ENCODE measurements around the gene MALAT1. TPM values are rescaled to one million over a fixed set of nuclear protein-coding genes. Genes with fewer than 3 reads are reported as not detected.

MALAT1 gene
- total and polyA plus RNA-seq, 2 of the 13 experiments (the other 11 are each of a cell fraction or from before 2014, with no cell fraction given), result 143 to 1,237 TPM

GRCh38 chr11:65506772-65507505 lies 8.1 kb downstream of the MALAT1 start (continued):
- TF ChIP-seq SMARCE1 (IDR thresholded peaks at IDR 0.05; ENCODE audit: borderline replicate concordance) (no peak), ZBTB21 (CRISPR knock-in tag; IDR thresholded peaks at IDR 0.05) (no peak), HMG20A (CRISPR knock-in tag; IDR thresholded peaks at IDR 0.05; ENCODE audit: borderline replicate concordance) (0 out of 2 replicates have a peak, but pooled peaks have one; percentile 12), NFE2L1 (CRISPR knock-in tag; IDR thresholded peaks at IDR 0.05; ENCODE audit: borderline replicate concordance) (no peak), GATAD2A (CRISPR knock-in tag; IDR thresholded peaks at IDR 0.05) (peak; percentile 7; the same call in 1 of the 2 replicates), KDM2A (CRISPR knock-in tag; IDR thresholded peaks at IDR 0.05; ENCODE audit: borderline replicate concordance, low read depth) (peak; percentile 40), NR2F2 (IDR thresholded peaks at IDR 0.05; ENCODE audit: borderline replicate concordance, low read depth) (no peak), AGO1 (IDR thresholded peaks at IDR 0.05; ENCODE audit: low read depth, low read length, poor library complexity, severe bottlenecking) (peak; percentile 29), ZNF326 (CRISPR knock-in tag; IDR thresholded peaks at IDR 0.05; ENCODE audit: borderline replicate concordance) (no peak), EZH2 (conservative IDR thresholded peaks at IDR 0.05; ENCODE audit: low read depth, low read length) (no peak), ZNF367 (CRISPR knock-in tag; IDR thresholded peaks at IDR 0.05; ENCODE audit: borderline replicate concordance) (no peak), KLF16 (CRISPR knock-in tag; IDR thresholded peaks at IDR 0.05) (no peak), ZNF652 (CRISPR knock-in tag; IDR thresholded peaks at IDR 0.05; ENCODE audit: borderline replicate concordance, low read depth) (no peak)
- TF ChIP-seq, protein P1, sequence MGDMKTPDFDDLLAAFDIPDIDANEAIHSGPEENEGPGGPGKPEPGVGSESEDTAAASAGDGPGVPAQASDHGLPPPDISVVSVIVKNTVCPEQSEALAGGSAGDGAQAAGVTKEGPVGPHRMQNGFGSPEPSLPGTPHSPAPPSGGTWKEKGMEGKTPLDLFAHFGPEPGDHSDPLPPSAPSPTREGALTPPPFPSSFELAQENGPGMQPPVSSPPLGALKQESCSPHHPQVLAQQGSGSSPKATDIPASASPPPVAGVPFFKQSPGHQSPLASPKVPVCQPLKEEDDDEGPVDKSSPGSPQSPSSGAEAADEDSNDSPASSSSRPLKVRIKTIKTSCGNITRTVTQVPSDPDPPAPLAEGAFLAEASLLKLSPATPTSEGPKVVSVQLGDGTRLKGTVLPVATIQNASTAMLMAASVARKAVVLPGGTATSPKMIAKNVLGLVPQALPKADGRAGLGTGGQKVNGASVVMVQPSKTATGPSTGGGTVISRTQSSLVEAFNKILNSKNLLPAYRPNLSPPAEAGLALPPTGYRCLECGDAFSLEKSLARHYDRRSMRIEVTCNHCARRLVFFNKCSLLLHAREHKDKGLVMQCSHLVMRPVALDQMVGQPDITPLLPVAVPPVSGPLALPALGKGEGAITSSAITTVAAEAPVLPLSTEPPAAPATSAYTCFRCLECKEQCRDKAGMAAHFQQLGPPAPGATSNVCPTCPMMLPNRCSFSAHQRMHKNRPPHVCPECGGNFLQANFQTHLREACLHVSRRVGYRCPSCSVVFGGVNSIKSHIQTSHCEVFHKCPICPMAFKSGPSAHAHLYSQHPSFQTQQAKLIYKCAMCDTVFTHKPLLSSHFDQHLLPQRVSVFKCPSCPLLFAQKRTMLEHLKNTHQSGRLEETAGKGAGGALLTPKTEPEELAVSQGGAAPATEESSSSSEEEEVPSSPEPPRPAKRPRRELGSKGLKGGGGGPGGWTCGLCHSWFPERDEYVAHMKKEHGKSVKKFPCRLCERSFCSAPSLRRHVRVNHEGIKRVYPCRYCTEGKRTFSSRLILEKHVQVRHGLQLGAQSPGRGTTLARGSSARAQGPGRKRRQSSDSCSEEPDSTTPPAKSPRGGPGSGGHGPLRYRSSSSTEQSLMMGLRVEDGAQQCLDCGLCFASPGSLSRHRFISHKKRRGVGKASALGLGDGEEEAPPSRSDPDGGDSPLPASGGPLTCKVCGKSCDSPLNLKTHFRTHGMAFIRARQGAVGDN (CRISPR knock-in tag; IDR thresholded peaks at IDR 0.05), result no peak
- TF ChIP-seq, protein P2, sequence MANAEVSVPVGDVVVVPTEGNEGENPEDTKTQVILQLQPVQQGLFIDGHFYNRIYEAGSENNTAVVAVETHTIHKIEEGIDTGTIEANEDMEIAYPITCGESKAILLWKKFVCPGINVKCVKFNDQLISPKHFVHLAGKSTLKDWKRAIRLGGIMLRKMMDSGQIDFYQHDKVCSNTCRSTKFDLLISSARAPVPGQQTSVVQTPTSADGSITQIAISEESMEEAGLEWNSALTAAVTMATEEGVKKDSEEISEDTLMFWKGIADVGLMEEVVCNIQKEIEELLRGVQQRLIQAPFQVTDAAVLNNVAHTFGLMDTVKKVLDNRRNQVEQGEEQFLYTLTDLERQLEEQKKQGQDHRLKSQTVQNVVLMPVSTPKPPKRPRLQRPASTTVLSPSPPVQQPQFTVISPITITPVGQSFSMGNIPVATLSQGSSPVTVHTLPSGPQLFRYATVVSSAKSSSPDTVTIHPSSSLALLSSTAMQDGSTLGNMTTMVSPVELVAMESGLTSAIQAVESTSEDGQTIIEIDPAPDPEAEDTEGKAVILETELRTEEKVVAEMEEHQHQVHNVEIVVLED (CRISPR knock-in tag; IDR thresholded peaks at IDR 0.05; ENCODE audit: borderline replicate concordance), result no peak
- TF ChIP-seq, protein P3, sequence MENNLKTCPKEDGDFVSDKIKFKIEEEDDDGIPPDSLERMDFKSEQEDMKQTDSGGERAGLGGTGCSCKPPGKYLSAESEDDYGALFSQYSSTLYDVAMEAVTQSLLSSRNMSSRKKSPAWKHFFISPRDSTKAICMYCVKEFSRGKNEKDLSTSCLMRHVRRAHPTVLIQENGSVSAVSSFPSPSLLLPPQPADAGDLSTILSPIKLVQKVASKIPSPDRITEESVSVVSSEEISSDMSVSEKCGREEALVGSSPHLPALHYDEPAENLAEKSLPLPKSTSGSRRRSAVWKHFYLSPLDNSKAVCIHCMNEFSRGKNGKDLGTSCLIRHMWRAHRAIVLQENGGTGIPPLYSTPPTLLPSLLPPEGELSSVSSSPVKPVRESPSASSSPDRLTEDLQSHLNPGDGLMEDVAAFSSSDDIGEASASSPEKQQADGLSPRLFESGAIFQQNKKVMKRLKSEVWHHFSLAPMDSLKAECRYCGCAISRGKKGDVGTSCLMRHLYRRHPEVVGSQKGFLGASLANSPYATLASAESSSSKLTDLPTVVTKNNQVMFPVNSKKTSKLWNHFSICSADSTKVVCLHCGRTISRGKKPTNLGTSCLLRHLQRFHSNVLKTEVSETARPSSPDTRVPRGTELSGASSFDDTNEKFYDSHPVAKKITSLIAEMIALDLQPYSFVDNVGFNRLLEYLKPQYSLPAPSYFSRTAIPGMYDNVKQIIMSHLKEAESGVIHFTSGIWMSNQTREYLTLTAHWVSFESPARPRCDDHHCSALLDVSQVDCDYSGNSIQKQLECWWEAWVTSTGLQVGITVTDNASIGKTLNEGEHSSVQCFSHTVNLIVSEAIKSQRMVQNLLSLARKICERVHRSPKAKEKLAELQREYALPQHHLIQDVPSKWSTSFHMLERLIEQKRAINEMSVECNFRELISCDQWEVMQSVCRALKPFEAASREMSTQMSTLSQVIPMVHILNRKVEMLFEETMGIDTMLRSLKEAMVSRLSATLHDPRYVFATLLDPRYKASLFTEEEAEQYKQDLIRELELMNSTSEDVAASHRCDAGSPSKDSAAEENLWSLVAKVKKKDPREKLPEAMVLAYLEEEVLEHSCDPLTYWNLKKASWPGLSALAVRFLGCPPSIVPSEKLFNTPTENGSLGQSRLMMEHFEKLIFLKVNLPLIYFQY (CRISPR knock-in tag; IDR thresholded peaks at IDR 0.05; ENCODE audit: borderline replicate concordance), result no peak; the same call in 1 of the 2 replicates
- TF ChIP-seq, protein P4, sequence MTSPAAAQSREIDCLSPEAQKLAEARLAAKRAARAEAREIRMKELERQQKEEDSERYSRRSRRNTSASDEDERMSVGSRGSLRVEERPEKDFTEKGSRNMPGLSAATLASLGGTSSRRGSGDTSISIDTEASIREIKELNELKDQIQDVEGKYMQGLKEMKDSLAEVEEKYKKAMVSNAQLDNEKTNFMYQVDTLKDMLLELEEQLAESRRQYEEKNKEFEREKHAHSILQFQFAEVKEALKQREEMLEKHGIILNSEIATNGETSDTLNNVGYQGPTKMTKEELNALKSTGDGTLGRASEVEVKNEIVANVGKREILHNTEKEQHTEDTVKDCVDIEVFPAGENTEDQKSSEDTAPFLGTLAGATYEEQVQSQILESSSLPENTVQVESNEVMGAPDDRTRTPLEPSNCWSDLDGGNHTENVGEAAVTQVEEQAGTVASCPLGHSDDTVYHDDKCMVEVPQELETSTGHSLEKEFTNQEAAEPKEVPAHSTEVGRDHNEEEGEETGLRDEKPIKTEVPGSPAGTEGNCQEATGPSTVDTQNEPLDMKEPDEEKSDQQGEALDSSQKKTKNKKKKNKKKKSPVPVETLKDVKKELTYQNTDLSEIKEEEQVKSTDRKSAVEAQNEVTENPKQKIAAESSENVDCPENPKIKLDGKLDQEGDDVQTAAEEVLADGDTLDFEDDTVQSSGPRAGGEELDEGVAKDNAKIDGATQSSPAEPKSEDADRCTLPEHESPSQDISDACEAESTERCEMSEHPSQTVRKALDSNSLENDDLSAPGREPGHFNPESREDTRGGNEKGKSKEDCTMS (CRISPR knock-in tag; conservative IDR thresholded peaks at IDR 0.05), result no peak

Data from HepG2 (cell line).